ENCODE data around the gene PIGT.

- no peak for TF ChIP-seq POLR2A (IDR thresholded peaks at IDR 0.05)
- no peak for TF ChIP-seq CTCF (IDR thresholded peaks at IDR 0.05)
Measured at GRCh38 chr20:45441746-45442145, 25.8 kb downstream of the PIGT start.

Data from testis (tissue), 2 donors.